Measurements from ENCODE around the gene TRIM25. TPM values are rescaled to one million over a fixed set of nuclear protein-coding genes. Genes with fewer than 3 reads are reported as not detected.
"Not testable (repeated sequence)": the region's sequence is repeated elsewhere in the genome, so short reads cannot be mapped to it uniquely, and the experiment has no call there.

TRIM25 gene
- 10.2 and 17.0 TPM in 2 replicates for total RNA-seq (2014; rRNA removed; shearing (Covaris generic); ENCODE audit: low replicate concordance)

- DNase-seq (ENCODE audit: low read depth): peak; percentile 87
- in situ Hi-C loops (cut with HindIII; ENCODE audit: low pct_unique_long_range_greater_than_20kb, low sequenced_read_pairs): no loop called here
These were observed at the start of gene TRIM25 for GRCh38 chr17:56913867-56914580. TSS of gene TRIM25 (minus strand) at chr17:56914049. CDS start at chr17:56913988, 61 bp downstream.

GRCh38 chr17:56960596-56961538, 47.0 kb upstream of the TRIM25 start, which contains the start of gene COIL:
TSS of gene COIL (minus strand) at chr17:56961050. CDS start at chr17:56961019, 31 bp downstream.
- in situ Hi-C loops (cut with HindIII; ENCODE audit: low pct_unique_long_range_greater_than_20kb, low sequenced_read_pairs): no loop called here
- peak; percentile 85 for DNase-seq (ENCODE audit: low read depth)

GRCh38 chr17:56956992-56957391, 43.1 kb upstream of the TRIM25 start:
- DNase-seq (ENCODE audit: low read depth): no peak
- in situ Hi-C loops (cut with HindIII; ENCODE audit: low pct_unique_long_range_greater_than_20kb, low sequenced_read_pairs): no loop called here

GRCh38 chr17:56949595-56949994, 35.7 kb upstream of the TRIM25 start:
- no peak for DNase-seq (ENCODE audit: low read depth)
- in situ Hi-C loops (cut with HindIII; ENCODE audit: low pct_unique_long_range_greater_than_20kb, low sequenced_read_pairs): no loop called here

- in situ Hi-C loops (cut with HindIII; ENCODE audit: low pct_unique_long_range_greater_than_20kb, low sequenced_read_pairs): no loop called here
These were observed 34.6 kb upstream of the TRIM25 start for GRCh38 chr17:56948491-56948890.

GRCh38 chr17:56947741-56948140, 33.9 kb upstream of the TRIM25 start:
- in situ Hi-C loops (cut with HindIII; ENCODE audit: low pct_unique_long_range_greater_than_20kb, low sequenced_read_pairs): no loop called here
- no peak for DNase-seq (ENCODE audit: low read depth)

More at GRCh38 chr17:56948491-56948890, 34.6 kb upstream of the TRIM25 start:
- no peak for DNase-seq (ENCODE audit: low read depth)

- in situ Hi-C loops (cut with HindIII; ENCODE audit: low pct_unique_long_range_greater_than_20kb, low sequenced_read_pairs): no loop called here
- DNase-seq (ENCODE audit: low read depth): no peak
These were observed 32.2 kb upstream of the TRIM25 start for GRCh38 chr17:56945938-56946505.

GRCh38 chr17:56943505-56944125, 29.8 kb upstream of the TRIM25 start:
- DNase-seq (ENCODE audit: low read depth): no peak
- in situ Hi-C loops (cut with HindIII; ENCODE audit: low pct_unique_long_range_greater_than_20kb, low sequenced_read_pairs): no loop called here

GRCh38 chr17:56939869-56940484, 26.1 kb upstream of the TRIM25 start:
- DNase-seq (ENCODE audit: low read depth): peak; percentile 38
- in situ Hi-C loops (cut with HindIII; ENCODE audit: low pct_unique_long_range_greater_than_20kb, low sequenced_read_pairs): no loop called here

- DNase-seq (ENCODE audit: low read depth); in situ Hi-C loops (cut with HindIII; ENCODE audit: low pct_unique_long_range_greater_than_20kb, low sequenced_read_pairs): not testable (repeated sequence)
These were observed 24.4 kb upstream of the TRIM25 start for GRCh38 chr17:56938206-56938605.

GRCh38 chr17:56937687-56938086, 23.8 kb upstream of the TRIM25 start:
- in situ Hi-C loops (cut with HindIII; ENCODE audit: low pct_unique_long_range_greater_than_20kb, low sequenced_read_pairs): no loop called here
- DNase-seq (ENCODE audit: low read depth): no peak

GRCh38 chr17:56936697-56937322, 23.0 kb upstream of the TRIM25 start:
- in situ Hi-C loops (cut with HindIII; ENCODE audit: low pct_unique_long_range_greater_than_20kb, low sequenced_read_pairs): no loop called here
- no peak for DNase-seq (ENCODE audit: low read depth)

- in situ Hi-C loops (cut with HindIII; ENCODE audit: low pct_unique_long_range_greater_than_20kb, low sequenced_read_pairs): no loop called here
- no peak for DNase-seq (ENCODE audit: low read depth)
These were observed 21.6 kb upstream of the TRIM25 start for GRCh38 chr17:56935461-56935860.

- in situ Hi-C loops (cut with HindIII; ENCODE audit: low pct_unique_long_range_greater_than_20kb, low sequenced_read_pairs): no loop called here
- DNase-seq (ENCODE audit: low read depth): no peak
These were observed 20.4 kb upstream of the TRIM25 start for GRCh38 chr17:56934280-56934679.

- in situ Hi-C loops (cut with HindIII; ENCODE audit: low pct_unique_long_range_greater_than_20kb, low sequenced_read_pairs): no loop called here
- DNase-seq (ENCODE audit: low read depth): no peak
These were observed 20.0 kb upstream of the TRIM25 start for GRCh38 chr17:56933868-56934267.

GRCh38 chr17:56933151-56933745, 19.4 kb upstream of the TRIM25 start:
- in situ Hi-C loops (cut with HindIII; ENCODE audit: low pct_unique_long_range_greater_than_20kb, low sequenced_read_pairs): no loop called here
- DNase-seq (ENCODE audit: low read depth): no peak

- in situ Hi-C loops (cut with HindIII; ENCODE audit: low pct_unique_long_range_greater_than_20kb, low sequenced_read_pairs): no loop called here
- no peak for DNase-seq (ENCODE audit: low read depth)
These were observed 17.0 kb upstream of the TRIM25 start for GRCh38 chr17:56930739-56931337.
